ENCODE results near the gene EHBP1L1.

Gene EHBP1L1

DNA sequence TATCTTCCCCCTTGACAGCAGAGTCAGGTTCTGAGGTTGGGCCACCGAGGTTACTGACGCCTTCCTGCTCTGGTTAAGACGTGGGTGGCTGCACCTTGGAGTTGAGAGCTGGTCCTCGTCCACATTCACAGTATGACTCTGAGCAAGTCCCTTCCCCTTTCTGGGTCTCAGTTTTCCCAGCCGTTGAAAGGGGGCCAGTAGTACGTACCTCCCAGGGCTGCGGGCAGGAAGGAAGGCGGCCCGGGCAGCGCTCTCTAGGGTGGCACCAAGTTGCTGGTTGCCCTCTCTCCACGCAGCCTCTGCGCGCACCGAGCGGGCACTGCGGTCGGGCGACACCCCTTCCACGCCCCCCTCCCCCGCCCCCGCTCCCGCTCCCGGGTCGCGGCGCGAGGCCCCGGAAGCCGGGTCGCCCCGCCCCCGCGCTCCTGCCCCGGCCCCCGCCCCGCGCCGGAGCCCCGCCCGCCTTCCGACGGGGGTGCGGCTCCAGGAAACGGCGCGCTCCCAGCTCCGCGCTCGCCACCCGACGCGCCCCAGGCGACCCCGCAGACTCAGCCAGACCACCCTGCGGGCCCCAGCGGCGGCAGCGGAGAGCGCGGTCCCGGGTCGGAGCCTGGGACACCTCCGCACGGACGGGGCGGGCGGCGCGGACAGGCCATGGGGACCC lies at the start of gene EHBP1L1:
Gene EHBP1L1, plus strand, starts transcription at position 486 of the 664 bp plus-strand sequence. CDS start 250 bp downstream, outside the sequence.
- peak; percentile 74 for DNase-seq (ENCODE audit: low read depth)

DNA sequence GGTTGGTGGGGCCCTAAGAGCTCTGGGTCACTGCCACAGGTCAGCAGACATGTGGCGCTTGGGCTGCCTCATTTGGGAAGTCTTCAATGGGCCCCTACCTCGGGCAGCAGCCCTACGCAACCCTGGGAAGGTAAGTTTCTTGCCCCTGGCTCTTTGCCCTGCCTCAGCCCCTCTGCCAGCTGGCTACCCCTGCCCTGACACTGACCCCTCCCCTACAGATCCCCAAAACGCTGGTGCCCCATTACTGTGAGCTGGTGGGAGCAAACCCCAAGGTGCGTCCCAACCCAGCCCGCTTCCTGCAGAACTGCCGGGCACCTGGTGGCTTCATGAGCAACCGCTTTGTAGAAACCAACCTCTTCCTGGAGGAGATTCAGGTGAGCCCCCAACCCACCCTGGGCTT lies 49.1 kb upstream of the EHBP1L1 start:
- DNase-seq (ENCODE audit: low read depth), result no peak

DNA sequence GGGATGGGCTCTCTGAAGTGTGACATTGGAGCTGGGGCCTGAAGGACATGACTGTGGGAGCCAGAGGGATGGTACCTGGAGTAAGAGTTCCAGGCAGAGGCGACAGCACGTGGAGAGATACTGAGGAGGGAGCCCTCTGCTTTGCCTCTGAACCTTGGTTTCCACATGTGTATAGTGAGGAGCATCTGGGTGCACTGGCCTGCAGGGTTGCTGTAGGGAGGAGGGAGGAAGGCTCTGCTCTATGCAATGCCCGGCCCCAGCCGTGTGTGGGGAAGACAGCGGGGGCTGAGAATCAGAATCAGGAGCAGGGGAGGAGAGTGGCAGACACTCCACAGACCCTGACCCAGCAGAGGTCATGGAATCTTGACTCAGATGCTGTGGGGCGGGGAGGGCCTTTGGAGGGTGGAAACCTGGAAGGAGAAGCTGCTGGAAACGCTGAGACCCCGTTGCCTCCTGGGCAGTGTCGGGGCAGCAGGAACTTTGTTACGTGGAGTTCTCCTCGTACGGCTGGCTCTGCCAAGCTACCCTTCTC lies 47.0 kb upstream of the EHBP1L1 start:
- DNase-seq (ENCODE audit: low read depth), result no peak

DNA sequence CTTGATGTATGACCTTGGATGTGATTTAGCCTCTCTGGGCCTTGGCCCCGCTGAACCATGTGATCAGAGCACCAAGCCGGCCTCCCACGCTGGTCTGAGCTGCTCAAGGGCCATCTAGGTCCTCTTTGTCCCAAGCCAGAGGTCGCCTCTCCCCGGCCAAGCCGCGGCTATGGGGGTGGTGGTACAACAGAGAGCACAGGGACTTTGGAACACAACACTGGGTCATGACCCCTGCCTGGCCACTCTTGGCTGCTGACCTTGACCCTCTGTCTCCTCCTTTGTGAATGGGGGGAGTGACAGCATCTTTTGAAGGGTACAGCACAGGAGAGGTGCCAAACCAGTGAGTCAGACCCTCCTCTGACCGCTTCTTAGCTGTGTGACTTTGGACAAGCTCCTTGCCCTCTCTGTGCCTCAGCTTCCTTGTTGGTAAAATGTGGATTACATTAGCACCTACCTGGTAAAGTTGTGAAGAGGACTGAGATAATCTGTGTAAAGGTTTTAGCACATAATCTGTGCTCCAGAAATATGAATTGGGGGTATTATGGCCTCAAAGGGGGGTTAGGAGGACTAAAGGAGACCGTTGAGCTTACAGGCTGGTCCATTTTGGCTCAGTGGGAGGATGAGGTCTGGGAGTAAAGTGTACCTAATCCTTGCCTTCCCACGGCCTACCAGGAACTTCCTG lies 46.2 kb upstream of the EHBP1L1 start:
- DNase-seq (ENCODE audit: low read depth), result no peak

DNA sequence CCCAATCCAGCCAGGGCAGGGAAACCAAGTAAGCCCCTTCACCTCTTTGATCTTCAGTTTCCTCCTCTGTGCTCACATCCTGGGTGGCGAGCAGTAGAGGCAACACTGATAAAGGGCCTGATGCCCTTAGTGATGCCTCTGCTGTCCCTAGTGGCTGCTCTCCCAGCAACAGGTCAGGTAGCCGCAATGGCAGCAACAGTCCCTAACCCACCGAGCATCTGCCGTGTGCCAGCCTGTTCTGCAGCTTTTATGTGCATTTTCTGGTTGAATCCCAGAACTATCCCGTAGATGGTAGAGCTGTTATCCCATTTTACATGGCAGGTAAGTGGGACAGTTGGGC lies 45.7 kb upstream of the EHBP1L1 start:
- DNase-seq (ENCODE audit: low read depth), result no peak

DNA sequence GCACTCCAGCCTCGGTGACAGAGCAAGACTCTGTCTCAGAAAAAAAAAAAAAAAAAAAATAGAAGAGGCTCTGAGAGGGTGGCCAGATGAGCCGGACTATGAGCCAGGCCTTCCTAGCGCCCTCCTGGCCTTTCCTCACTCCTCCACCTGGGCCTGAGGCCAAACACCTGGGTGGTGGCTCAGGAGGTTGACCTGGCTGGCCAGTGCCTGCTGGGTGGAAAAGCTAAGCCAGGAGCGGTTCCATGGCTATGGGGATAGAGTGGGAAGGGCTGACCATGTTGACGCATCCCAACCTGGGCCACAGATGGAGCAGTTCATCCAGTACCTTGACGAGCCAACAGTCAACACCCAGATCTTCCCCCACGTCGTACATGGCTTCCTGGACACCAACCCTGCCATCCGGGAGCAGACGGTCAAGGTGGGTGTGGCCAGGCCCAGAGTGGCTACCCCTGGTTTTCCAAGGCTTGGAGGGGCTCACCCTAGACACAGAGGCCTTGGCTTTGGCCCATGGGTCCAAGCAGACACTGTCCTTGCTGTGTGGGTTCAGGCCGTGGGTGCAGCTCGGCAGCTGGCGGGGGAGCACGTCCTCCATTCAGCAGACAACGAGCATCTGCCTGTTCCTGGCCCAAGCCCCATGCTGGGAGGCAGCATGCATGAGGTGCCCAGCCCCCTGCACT lies 43.3 kb upstream of the EHBP1L1 start:
- no peak for DNase-seq (ENCODE audit: low read depth)

DNA sequence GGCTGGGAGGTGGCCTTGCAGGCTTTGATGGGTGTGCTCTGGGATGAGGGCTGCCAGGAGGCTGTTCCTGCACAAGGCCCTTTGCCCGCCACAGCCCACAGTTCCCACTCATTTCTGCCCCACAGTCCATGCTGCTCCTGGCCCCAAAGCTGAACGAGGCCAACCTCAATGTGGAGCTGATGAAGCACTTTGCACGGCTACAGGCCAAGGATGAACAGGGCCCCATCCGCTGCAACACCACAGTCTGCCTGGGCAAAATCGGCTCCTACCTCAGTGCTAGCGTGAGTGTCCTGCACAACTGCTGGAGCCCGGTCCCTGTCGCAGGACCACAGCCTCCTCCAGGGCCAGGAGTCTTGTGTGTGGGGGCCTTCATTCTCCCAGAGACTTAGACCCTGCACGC lies 40.8 kb upstream of the EHBP1L1 start:
- no peak for DNase-seq (ENCODE audit: low read depth)

DNA sequence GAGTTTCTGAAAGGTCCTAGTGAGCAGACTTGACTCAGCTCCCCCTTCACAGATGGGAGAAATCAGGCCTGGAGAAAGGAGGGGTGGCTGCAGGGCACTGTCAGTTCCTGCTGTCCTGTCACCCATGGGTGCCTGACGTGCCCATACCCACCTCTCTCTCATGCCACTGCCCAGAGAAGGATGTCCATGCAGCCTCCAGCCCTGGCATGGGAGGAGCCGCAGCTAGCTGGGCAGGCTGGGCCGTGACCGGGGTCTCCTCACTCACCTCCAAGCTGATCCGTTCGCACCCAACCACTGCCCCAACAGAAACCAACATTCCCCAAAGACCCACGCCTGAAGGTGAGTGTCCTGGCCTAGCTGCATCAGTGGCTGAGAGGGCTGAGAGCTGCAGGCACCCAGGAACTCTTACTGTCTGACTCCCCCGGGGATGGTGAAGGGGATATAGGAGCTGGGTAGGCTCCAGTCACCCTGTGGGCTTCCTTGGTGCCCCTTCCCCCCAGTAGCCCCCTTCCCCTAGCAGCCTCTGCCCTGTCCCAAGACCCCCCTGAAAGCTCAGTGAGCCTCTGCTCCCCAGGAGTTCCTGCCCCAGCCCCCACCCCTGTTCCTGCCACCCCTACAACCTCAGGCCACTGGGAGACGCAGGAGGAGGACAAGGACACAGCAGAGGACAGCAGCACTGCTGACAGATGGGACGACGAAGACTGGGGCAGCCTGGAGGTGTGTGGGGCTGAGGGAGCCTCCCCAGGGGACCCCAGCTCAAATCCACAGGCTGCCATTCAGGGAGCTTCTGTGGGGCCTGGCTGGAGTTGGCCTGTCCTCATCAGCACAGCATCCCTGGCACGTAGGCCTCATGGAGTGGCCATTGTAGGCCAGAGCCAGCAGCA lies 39.2 kb upstream of the EHBP1L1 start:
- DNase-seq (ENCODE audit: low read depth), result no peak

DNA sequence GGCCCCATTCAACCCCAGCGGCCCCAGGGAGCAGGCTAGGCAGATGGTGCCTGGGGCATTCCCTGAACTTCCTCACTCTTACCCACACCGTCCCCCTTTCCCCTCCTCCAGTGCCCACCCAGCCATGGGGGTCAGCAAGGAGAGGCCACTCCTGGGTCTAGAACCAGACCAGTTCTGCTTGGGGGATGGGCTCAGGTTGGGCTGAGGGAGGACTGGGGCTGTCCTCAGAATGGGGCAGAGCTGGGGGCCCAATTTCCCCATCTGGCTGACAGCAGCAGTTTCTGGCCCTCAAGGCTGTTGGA lies 38.6 kb upstream of the EHBP1L1 start:
- DNase-seq (ENCODE audit: low read depth), result no peak

DNA sequence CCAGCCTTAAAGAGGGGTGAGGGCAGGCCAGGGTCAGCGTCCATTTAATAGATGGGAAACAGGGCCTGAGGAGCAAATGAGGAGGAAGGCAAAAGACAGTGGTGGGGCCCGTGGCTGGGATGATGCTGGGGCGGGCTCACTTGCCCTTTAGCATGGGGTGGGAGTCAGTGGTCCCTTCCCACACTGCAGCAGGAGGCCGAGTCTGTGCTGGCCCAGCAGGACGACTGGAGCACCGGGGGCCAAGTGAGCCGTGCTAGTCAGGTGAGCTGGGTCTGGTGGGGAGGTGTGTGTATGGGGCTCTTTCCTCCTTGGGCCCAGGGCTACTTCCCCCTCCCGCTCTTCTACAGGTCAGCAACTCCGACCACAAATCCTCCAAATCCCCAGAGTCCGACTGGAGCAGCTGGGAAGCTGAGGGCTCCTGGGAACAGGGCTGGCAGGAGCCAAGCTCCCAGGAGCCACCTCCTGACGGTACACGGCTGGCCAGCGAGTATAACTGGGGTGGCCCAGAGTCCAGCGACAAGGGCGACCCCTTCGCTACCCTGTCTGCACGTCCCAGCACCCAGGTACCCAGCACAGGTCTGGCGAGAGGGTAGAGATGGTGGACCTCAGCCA lies 38.1 kb upstream of the EHBP1L1 start:
- no peak for DNase-seq (ENCODE audit: low read depth)

DNA sequence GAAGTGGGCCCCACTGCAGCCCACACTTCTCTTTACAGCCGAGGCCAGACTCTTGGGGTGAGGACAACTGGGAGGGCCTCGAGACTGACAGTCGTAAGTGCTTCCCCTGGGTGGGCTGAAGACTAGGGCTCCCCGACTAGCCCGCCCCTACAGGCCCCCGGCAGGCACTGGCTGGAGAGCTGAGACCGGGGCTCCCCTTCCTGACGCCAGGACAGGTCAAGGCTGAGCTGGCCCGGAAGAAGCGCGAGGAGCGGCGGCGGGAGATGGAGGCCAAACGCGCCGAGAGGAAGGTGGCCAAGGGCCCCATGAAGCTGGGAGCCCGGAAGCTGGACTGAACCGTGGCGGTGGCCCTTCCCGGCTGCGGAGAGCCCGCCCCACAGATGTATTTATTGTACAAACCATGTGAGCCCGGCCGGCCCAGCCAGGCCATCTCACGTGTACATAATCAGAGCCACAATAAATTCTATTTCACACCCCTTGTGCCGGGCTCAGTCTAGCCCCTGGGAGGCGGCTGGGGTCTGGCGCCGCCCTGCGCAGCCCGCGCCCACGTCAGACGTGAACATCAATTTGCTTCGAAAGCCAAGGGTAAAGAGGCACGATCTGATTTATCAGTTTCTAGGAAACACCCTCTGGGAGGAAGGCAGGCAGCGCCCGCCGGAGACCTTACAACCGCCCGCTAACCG lies 37.5 kb upstream of the EHBP1L1 start:
- no peak for DNase-seq (ENCODE audit: low read depth)

DNA sequence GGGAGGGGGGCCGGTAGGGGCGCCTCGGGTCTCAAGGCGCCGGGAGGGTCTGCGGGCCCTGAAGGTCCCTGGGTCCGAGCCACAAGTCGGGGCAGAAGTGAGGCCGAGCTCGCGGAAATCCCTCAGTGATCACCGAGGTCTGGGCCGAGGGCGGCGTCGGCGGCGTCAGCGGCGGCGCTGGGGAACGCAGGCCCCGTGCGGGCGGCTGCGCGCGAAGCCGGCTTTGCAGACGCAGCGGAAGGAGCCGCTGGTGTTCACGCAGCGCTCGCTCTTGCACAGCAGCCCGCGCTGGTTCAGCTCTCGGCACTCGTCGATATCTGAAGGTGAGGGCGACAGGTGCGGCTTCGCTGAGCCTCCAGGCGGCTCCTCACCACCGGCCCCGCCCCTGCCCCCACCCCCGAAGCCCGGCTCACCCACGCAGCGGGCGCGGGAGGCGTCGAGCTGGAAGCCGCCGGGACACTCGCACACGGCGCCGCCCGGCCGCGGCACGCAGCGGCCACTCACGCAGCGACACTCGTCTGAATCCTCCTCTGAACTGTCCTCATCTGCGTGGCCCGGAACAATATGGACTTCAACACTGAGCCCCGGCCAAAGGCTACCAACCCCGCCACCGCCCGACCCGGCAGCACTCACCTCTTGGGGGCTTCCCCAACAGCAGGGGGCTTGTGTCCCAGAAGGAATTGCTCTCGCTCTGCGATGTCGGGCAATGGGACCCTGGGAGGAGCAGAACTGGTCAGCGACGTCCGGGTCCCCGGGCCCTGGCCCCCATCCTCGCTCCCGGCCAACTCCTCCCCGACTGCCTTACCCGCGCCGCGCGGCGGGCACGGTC lies 36.7 kb upstream of the EHBP1L1 start:
- no peak for DNase-seq (ENCODE audit: low read depth)

DNA sequence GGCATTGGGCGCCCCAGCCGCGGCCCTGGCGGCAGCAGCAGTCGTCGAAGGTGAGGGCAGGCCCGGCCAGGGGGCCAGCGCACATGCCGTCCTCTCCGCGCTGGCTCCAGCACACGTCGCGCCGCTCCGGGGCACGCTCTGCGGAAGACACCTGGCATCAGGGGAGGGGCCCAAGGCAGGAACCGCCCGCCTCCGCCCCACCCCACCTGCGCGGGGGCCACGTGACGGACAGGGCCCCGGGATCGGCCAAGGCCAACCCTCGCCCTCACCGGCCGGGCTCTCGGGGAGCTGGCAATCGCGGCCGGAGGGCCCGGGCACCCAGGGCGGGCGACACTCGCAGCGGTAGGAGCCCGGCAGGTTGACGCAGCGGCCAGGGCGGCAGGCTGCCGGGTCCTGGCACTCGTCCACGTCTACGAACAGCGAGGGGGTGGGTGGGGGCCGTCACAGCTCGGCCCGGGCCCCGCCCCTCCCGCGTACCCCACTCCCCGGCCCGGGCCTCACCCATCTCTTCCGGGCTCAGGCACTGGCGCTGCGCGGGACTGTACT lies 36.0 kb upstream of the EHBP1L1 start:
- DNase-seq (ENCODE audit: low read depth), result no peak

DNA sequence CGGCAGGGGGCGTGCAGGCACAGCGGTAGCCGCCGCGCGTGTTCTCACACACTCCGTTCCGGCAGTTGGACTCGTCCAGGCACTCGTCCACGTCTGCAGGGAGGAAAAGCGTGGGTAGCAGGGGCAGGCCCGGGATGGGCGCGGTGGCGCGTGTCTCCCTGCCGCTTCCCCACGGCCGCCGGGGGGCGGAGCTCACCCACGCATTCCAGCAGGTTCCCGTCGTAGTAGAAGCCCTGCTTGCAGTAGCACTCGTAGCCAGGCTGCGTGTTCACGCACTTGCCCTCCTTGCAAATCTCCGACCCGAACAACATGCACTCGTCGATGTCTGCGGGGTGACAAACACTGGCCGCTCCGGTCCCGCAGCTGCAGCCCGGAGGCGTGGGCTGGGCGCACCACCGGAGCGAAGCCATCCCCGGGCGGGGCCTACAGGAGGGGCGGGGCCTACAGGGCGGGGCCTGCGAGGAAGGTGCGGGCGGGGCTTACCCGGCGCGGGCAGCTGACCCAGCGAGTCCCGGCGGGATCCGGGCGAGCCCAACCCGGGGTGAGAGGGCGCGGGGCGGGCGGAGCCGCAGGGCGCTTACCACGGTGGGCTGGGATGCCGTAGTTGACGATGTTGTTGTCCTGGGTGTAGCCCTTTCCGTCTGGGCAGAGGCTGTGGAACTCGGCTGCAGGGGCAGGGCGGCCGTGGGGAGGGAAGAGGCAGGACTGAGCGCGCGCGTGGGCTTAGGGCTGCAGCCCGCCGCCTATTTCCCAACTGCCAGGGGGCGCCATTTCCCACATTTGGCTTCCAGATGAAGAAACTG lies 35.4 kb upstream of the EHBP1L1 start:
- DNase-seq (ENCODE audit: low read depth), result peak; percentile 91

DNA sequence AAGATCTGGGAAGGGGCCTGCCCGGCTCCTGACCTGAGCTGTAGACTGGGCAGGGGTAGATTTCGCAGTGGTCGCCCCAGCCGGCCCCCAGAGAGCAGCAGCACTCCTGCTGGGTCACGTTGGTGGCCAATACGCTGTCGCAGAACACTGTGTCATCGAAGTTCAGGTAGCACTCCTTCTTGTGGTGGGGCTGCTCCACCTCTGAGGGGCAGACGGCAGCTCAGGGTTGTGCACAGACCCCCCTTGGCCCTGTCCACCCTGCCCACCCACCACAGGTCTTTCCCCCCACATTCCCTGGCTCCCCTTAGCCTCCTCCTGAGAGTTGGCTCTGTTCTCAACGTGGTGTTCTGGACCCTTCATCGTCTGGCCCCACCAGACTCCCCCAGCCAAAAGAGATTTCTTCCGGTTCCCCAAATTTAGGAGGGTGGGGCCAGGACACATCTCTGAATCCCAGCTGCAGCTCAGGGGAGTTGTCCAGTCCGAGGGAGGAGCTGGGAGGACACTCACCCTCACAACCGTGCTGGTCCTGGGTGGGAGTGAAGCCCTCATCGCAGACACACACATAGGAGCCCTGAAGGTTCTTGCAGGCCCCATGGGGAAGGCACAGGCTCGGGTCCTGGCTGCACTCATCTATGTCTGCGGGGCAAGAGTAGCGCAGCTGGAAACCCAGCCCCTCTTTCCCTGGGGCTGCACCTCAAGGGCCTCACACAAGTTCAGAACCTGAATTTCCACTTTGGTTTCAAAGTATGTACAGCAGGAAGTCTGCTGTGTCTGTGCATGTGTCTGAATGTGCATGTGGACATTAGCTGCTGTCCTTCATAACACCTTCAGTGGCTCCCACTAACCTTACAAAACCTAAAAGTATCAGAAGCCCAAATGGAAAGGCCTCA lies 34.5 kb upstream of the EHBP1L1 start:
- no peak for DNase-seq (ENCODE audit: low read depth)

DNA sequence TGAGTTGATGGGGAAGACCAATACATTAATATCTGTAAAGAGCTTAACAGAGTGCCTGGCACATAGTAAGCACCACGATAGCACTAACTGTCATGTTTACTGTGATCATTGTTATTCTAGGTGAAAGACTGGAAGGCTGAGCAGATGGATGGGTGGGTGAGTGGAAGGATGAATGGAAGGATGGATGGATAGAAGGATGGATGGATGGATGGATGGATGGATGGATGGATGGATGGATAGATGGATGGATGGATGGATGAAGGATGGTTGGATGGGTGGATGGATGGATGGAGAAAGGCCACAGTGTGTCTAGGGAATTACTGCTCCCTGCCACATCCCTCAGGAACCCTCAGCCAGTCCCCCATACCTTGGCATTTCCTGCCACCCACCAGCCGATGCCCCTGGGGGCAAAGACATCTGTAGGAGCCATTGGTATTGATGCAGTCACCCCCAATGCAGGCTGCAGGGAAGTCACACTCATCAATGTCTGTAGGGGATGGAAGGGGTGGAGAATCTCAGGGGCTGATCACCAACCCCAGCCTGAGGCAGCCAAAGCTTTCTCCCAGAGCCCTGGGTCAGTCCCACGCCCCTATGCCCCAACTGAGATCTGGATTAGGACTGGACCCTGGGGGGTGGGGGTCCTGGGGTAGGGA lies 33.0 kb upstream of the EHBP1L1 start:
- DNase-seq (ENCODE audit: low read depth), result no peak

DNA sequence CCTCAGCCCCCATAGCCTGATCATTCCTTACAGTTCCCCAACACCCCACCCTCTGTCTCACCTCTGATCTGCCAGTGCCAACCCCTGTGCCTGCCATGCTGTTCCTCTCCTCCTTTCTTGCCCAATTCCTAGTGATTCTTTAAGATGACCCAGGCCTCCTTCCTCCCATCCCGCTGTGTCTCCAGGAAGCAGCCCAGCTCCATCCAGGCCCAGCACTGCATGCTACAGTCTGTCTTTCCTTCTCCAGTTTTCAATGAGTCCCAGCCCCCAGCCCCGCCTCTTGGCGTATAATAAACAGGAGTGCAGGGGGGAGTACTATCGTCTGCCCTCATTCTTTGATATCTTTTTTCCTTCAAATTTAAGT lies 30.0 kb upstream of the EHBP1L1 start:
- no peak for DNase-seq (ENCODE audit: low read depth)
